Frontal cortex (tissue), 4 donors: ENCODE data around the gene ERGIC1. TPM values are rescaled to one million over a fixed set of nuclear protein-coding genes. Genes with fewer than 3 reads are reported as not detected.

Experiments
- DNase-seq, 2 donors: peaks; one replicate each; pipeline ENCODE4 v3.0.0; 2012; ENCODE audit warnings: low spot score in 2 of 2
- FAIRE-seq: peaks from 2 replicates; lab custom pipeline; 2012; peaks lifted over from hg19 to GRCh38; lab: Jason Lieb, UNC
- small RNA-seq: library from RNA; depleted of rRNA; stranded (forward); fragments of <200 nt; gene quantifications from one replicate; pipeline ENCODE3, GENCODE V24; 2014
- total RNA-seq: library from RNA; depleted of rRNA; stranded (reverse); fragments of >200 nt; gene quantifications from one replicate; pipeline ENCODE4 v1.2.3, GENCODE V29; 2014
- donor health status: control.
- donor health status: control.
- donor health status: control.

Gene ERGIC1
- total RNA-seq, 1 donor from 2014 or later = 33.0 TPM

DNA sequence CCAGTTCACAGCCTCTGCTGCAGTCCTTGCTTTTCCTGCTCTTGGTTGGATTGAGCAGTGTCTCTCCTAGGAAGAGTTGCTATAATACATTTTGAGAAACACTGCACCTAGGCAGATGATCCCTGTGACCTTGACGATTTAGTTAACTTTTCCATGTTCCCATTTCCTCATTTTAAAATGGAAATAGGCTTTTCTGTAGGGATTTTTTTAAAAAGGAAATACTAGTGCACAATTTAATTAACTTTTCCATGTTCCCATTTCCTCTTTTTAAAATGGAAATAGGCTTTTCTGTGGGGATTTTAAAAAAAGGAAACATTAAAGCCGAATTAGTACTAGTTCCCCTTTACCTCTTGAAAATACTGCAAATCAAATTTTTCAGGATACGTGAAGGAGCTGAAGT is 154.2 kb downstream of the ERGIC1 start:
- FAIRE-seq (no peak), DNase-seq (no peak)

GRCh38 chr5:172990776-172991175 is 156.7 kb downstream of the ERGIC1 start:
- no peak for DNase-seq
- FAIRE-seq = no peak

- FAIRE-seq (no peak), DNase-seq (no peak)
Measured at GRCh38 chr5:172994405-172994804, 160.4 kb downstream of the ERGIC1 start.

DNA sequence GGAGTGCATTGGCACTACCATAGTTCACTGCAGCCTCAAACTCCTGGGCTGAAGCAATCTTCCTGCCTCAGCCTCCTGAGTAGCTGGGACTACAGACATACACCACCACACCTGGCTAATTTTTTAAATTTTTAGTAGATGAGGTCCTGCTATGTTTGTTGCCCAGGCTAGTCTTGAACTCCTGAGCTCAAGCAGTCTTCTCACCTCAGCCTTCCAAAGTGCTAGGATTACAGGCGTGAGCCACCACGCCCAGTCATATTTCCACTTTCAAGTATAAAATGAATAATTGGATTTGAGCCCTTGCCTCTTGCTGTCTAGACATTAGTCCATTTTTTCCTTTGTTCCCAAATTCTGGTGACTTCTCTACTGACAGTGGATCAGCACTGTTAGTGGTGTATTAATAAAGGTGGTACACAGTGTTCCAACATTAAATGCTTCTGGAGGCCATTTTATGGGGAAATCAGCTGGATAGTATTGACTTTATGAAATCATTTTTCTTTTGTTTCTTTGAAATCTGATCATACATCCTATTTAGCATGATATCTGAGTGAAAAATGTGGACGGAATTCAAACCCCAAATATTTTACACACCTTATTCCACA is 165.4 kb downstream of the ERGIC1 start:
- DNase-seq (no peak), FAIRE-seq (no peak)

GRCh38 chr5:172999974-173000373 is 165.9 kb downstream of the ERGIC1 start:
- no peak for FAIRE-seq
- DNase-seq = no peak

GRCh38 chr5:173001229-173001841 is 167.3 kb downstream of the ERGIC1 start:
- FAIRE-seq (no peak), DNase-seq (no peak)

Small RNA genes lying within 50 kb of the gene (small RNA-seq; reads per million reads assigned to genes)
- not detected for gene AC022217.4

Other genes starting within 250 kb of the ERGIC1 start
- gene NEURL1B, start 193.0 kb upstream of the ERGIC1 start, total RNA-seq = 16.3 TPM
- 32.2 TPM for gene DUSP1, start 63.1 kb upstream of the ERGIC1 start, total RNA-seq
- gene RPL26L1, start 125.2 kb downstream of the ERGIC1 start, total RNA-seq = 33.8 TPM
- 35.1 TPM for gene ATP6V0E1, start 149.5 kb downstream of the ERGIC1 start, total RNA-seq
- 34.2 TPM for gene CREBRF, start 222.1 kb downstream of the ERGIC1 start, total RNA-seq